COR-L47 (cell line): Measurements from ENCODE around the gene JMJD6.
"Not testable (repeated sequence)": the region's sequence is repeated elsewhere in the genome, so short reads cannot be mapped to it uniquely, and the experiment has no call there.

Source experiments
- DNase-seq: peaks from one replicate; lab custom pipeline; 2025; lab: John Stamatoyannopoulos, UW

JMJD6 gene

GRCh38 chr17:76736349-76737081 is 10.1 kb upstream of the JMJD6 start:
- DNase-seq: peak; percentile 75

- DNase-seq: no peak
Observed at GRCh38 chr17:76735586-76736348, 9.4 kb upstream of the JMJD6 start.

GRCh38 chr17:76735006-76735405 is 8.6 kb upstream of the JMJD6 start:
- no peak for DNase-seq

- no peak for DNase-seq
Observed at GRCh38 chr17:76734080-76734840, 7.9 kb upstream of the JMJD6 start.

GRCh38 chr17:76733618-76733957 is 7.2 kb upstream of the JMJD6 start:
- DNase-seq: no peak

GRCh38 chr17:76732734-76733617 is 6.6 kb upstream of the JMJD6 start:
- DNase-seq: no peak

GRCh38 chr17:76731800-76732733 is 5.7 kb upstream of the JMJD6 start:
- DNase-seq: not testable (repeated sequence)

GRCh38 chr17:76727745-76728456 is 1.5 kb upstream of the JMJD6 start:
- no peak for DNase-seq

- peak; percentile 68 for DNase-seq
Observed at GRCh38 chr17:76726776-76727718, 641 bp upstream of the JMJD6 start, which contains the start of gene METTL23. Gene METTL23, plus strand, starts transcription at chr17:76726839. Its CDS starts 2,872 bp downstream, at chr17:76729711.

- peak; percentile 39 for DNase-seq
Observed at GRCh38 chr17:76725580-76726230, 701 bp downstream of the JMJD6 start.

- DNase-seq: no peak
Observed at GRCh38 chr17:76723812-76724211, 2.6 kb downstream of the JMJD6 start.

- DNase-seq: not testable (repeated sequence)
Observed at GRCh38 chr17:76722977-76723376, 3.4 kb downstream of the JMJD6 start.

- no peak for DNase-seq
Observed at GRCh38 chr17:76722279-76722678, 4.1 kb downstream of the JMJD6 start.

- DNase-seq: no peak
Observed at GRCh38 chr17:76721463-76721862, 4.9 kb downstream of the JMJD6 start.

GRCh38 chr17:76720941-76721340 is 5.5 kb downstream of the JMJD6 start:
- no peak for DNase-seq

- no peak for DNase-seq
Observed at GRCh38 chr17:76720211-76720610, 6.2 kb downstream of the JMJD6 start.

- no peak for DNase-seq
Observed at GRCh38 chr17:76718516-76718915, 7.9 kb downstream of the JMJD6 start.

GRCh38 chr17:76716839-76717215 is 9.6 kb downstream of the JMJD6 start:
- DNase-seq: no peak
